ENCODE data around the gene TIMP2. TPM values are rescaled to one million over a fixed set of nuclear protein-coding genes. Genes with fewer than 3 reads are reported as not detected.

Gene TIMP2
- total RNA-seq, 2 experiments from 2014 or later: 6.2 to 7.0 TPM

- CTCF ChIA-PET: interaction anchor here (0.7 to 1.5 kb wide), 2 partner anchors 25 to 152 kb away, joined by 3 to 10 read pairs; no protein-coding TSS in a partner anchor
- Histone ChIP-seq H3K36me3 (ENCODE audit: insufficient read depth, low read length) (no peaks in the 10 kb centered on the region), H3K4me1 (ENCODE audit: insufficient read depth, low read length) (peaks cover 25% of the 10 kb centered on the region), H3K27ac (ENCODE audit: low read depth in 1 of 2, low read length in 2 of 2) (no peak overlapping the region), H3K9me3 (ENCODE audit: control insufficient read depth in 1 of 2, insufficient read depth in 1 of 2, low read length in 2 of 2) (no peaks in the 10 kb centered on the region), H3K27me3 (ENCODE audit: control insufficient read depth in 1 of 2, insufficient read depth in 2 of 2, low read length in 2 of 2) (no peaks in the 10 kb centered on the region), H3K4me3 (ENCODE audit: low read length) (no peak overlapping the region)
- POLR2A ChIA-PET: interaction anchor here (1.5 kb wide), 1 partner anchor 65 kb away, joined by 3 read pairs; no protein-coding TSS in a partner anchor
- intact Hi-C loops (cut with DNase I, micrococcal nuclease): loop anchor here (5.0 to 10.0 kb wide), 2 partner anchors 37 to 590 kb away; no protein-coding TSS in a partner anchor
- Mint-ChIP-seq H3K4me1 (ENCODE audit: low read depth) (peaks cover 24% of the 10 kb centered on the region), H3K27ac (peak overlapping the region; percentile 78), H3K27me3 (no peaks in the 10 kb centered on the region), H3K4me3 (peak overlapping the region; percentile 23), H3K36me3 (ENCODE audit: low read depth) (peaks cover 11% of the 10 kb centered on the region), H3K9me3 (no peaks in the 10 kb centered on the region)
- ATAC-seq (ENCODE audit: poor library complexity) (no peak), DNase-seq (peak in 2 of 14 experiments; percentile 50 to 65)
- TF ChIP-seq, protein P1, sequence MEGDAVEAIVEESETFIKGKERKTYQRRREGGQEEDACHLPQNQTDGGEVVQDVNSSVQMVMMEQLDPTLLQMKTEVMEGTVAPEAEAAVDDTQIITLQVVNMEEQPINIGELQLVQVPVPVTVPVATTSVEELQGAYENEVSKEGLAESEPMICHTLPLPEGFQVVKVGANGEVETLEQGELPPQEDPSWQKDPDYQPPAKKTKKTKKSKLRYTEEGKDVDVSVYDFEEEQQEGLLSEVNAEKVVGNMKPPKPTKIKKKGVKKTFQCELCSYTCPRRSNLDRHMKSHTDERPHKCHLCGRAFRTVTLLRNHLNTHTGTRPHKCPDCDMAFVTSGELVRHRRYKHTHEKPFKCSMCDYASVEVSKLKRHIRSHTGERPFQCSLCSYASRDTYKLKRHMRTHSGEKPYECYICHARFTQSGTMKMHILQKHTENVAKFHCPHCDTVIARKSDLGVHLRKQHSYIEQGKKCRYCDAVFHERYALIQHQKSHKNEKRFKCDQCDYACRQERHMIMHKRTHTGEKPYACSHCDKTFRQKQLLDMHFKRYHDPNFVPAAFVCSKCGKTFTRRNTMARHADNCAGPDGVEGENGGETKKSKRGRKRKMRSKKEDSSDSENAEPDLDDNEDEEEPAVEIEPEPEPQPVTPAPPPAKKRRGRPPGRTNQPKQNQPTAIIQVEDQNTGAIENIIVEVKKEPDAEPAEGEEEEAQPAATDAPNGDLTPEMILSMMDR (IDR thresholded peaks at IDR 0.05): no peak
Observed at GRCh38 chr17:78844301-78845005, 80.7 kb downstream of the TIMP2 start.

GRCh38 chr17:78842881-78843565, 82.2 kb downstream of the TIMP2 start:
- intact Hi-C loops (cut with DNase I, micrococcal nuclease): loop anchor here (2.0 to 10.0 kb wide), 4 partner anchors 36 to 588 kb away; no protein-coding TSS in a partner anchor
- ChIA-PET CTCF (interaction anchor here (0.6 to 1.5 kb wide), 7 partner anchors 24 to 146 kb away, joined by 3 to 10 read pairs (median 3); no protein-coding TSS in a partner anchor), POLR2A (interaction anchor here (1.4 to 4.3 kb wide), 3 partner anchors 24 to 63 kb away, joined by 3 to 36 read pairs (median 3); partner anchors contain the start of gene CYTH1)

More at GRCh38 chr17:78842881-78843565, 82.2 kb downstream of the TIMP2 start:
- Histone ChIP-seq H3K27ac (ENCODE audit: low read depth in 1 of 2, low read length in 2 of 2) (no peak overlapping the region), H3K4me1 (ENCODE audit: insufficient read depth, low read length) (peaks cover 39% of the 10 kb centered on the region), H3K4me3 (ENCODE audit: low read length) (no peak overlapping the region), H3K36me3 (ENCODE audit: insufficient read depth, low read length) (peaks cover 3% of the 10 kb centered on the region), H3K9me3 (ENCODE audit: control insufficient read depth in 1 of 2, insufficient read depth in 1 of 2, low read length in 2 of 2) (no peaks in the 10 kb centered on the region), H3K27me3 (ENCODE audit: control insufficient read depth in 1 of 2, insufficient read depth in 2 of 2, low read length in 2 of 2) (no peaks in the 10 kb centered on the region)
- peaks cover 36% of the 10 kb centered on the region for H3K4me1 Mint-ChIP-seq (ENCODE audit: low read depth)
- peak overlapping the region; percentile 78 for H3K27ac Mint-ChIP-seq
- peaks cover 22% of the 10 kb centered on the region for H3K36me3 Mint-ChIP-seq (ENCODE audit: low read depth)
- no peaks in the 10 kb centered on the region for H3K9me3 Mint-ChIP-seq
- DNase-seq (peak; percentile 42 to 84 (median 55)), ATAC-seq (ENCODE audit: poor library complexity) (peak; percentile 10)
- TF ChIP-seq, protein P1 (IDR thresholded peaks at IDR 0.05): peak; percentile 84
- H3K4me3 Mint-ChIP-seq: peak overlapping the region; percentile 65
- H3K27me3 Mint-ChIP-seq: no peaks in the 10 kb centered on the region
